IMR-90 (cell line): Measurements from ENCODE around the gene PAX5. TPM values are rescaled to one million over a fixed set of nuclear protein-coding genes. Genes with fewer than 3 reads are reported as not detected.

Experiments used
- ATAC-seq: fragments of 200-7000 bp; cut with Tn5 transposase; 2 replicates; pipeline ENCODE4 v1.9.1; 2020; ENCODE audit warnings: low read depth, mild to moderate bottlenecking, moderate library complexity
- BruUV-seq: library from RNA; stranded (reverse); fragments of 400-500 nt; replicated peaks from 2 replicates; lab custom pipeline; 2021; lab: Mats Ljungman, UMichigan
- CTCF ChIA-PET: fragments of 300-600 bp; formaldehyde crosslinking; extraction: SDS; loops from one replicate; lab custom pipeline; 2021; ENCODE audit warnings: antibody characterized with exemption; lab: Yijun Ruan, JAX
- POLR2A ChIA-PET: fragments of 300-600 bp; sonication (Branson Sonifier 250); formaldehyde crosslinking; loops from one replicate; lab custom pipeline; 2022; ENCODE audit warnings: antibody characterized with exemption; ENCODE audit not compliant: unreplicated experiment; lab: Charles Lee
- DNase-seq: peaks from one replicate; pipeline ENCODE4 v3.0.0; 2013
- H2AFZ ChIP-seq: replicated peaks from 2 replicates; pipeline ENCODE3; 2013; ENCODE audit warnings: low read length, mild to moderate bottlenecking; ENCODE audit not compliant: poor library complexity
- H2AK5ac ChIP-seq: 2 replicates; pipeline ENCODE4 v1.6.1; 2013; ENCODE audit warnings: low read depth, low read length, inconsistent platforms
- H2AK9ac ChIP-seq: replicated peaks from 2 replicates; pipeline ENCODE3; 2013; ENCODE audit warnings: mild to moderate bottlenecking, low read depth, low read length, moderate library complexity; ENCODE audit not compliant: poor library complexity
- H2BK120ac ChIP-seq: 2 replicates; pipeline ENCODE4 v1.6.1; 2013; ENCODE audit warnings: low read depth, low read length, inconsistent platforms
- H2BK15ac ChIP-seq: 3 replicates; pipeline ENCODE4 v1.6.1; 2013; ENCODE audit warnings: low read depth, low read length, inconsistent platforms
- H2BK20ac ChIP-seq: 2 replicates; pipeline ENCODE4 v1.6.1; 2013; ENCODE audit warnings: low read depth, mild to moderate bottlenecking, inconsistent platforms, low read length, moderate library complexity
- H2BK5ac ChIP-seq: 2 replicates; pipeline ENCODE4 v1.6.1; 2013; ENCODE audit warnings: mild to moderate bottlenecking, low read depth, low read length, inconsistent platforms; ENCODE audit not compliant: poor library complexity, severe bottlenecking
- H3K14ac ChIP-seq: replicated peaks from 2 replicates; pipeline ENCODE4 v1.6.1; 2013; ENCODE audit warnings: low read depth, low read length, inconsistent platforms
- H3K18ac ChIP-seq: 2 replicates; pipeline ENCODE4 v1.6.1; 2013; ENCODE audit warnings: low read depth, low read length, control low read depth
- H3K23ac ChIP-seq: 2 replicates; pipeline ENCODE4 v1.6.1; 2013; ENCODE audit warnings: low read depth, low read length, inconsistent platforms
- H3K27ac ChIP-seq: 2 replicates; pipeline ENCODE4 v1.5.1; 2013; ENCODE audit warnings: mild to moderate bottlenecking, control low read depth, low read length; ENCODE audit not compliant: insufficient read depth
- H3K27me3 ChIP-seq: 2 replicates; pipeline ENCODE4 v1.6.1; 2013; ENCODE audit warnings: low read length; ENCODE audit not compliant: control insufficient read depth, insufficient read depth
- H3K36me3 ChIP-seq: 2 replicates; pipeline ENCODE4 v1.6.1; 2013; ENCODE audit warnings: low read length, mixed read lengths; ENCODE audit not compliant: control insufficient read depth, insufficient read depth
- H3K4ac ChIP-seq: 2 replicates; pipeline ENCODE4 v1.6.1; 2013; ENCODE audit warnings: low read depth, low read length, inconsistent platforms
- H3K4me1 ChIP-seq: 2 replicates; pipeline ENCODE4 v1.6.1; 2013; ENCODE audit warnings: low read length, mixed read lengths; ENCODE audit not compliant: control insufficient read depth, insufficient read depth
- H3K4me2 ChIP-seq: 2 replicates; pipeline ENCODE4 v1.6.1; 2013; ENCODE audit warnings: low read depth, mild to moderate bottlenecking, control low read depth, low read length, moderate library complexity
- H3K4me3 ChIP-seq: 2 replicates; pipeline ENCODE4 v1.5.1; 2013; ENCODE audit warnings: low read depth, mild to moderate bottlenecking, control low read depth, low read length, moderate library complexity; ENCODE audit not compliant: insufficient read depth
- H3K56ac ChIP-seq: 2 replicates; pipeline ENCODE4 v1.6.1; 2013; ENCODE audit warnings: low read length, inconsistent platforms; ENCODE audit not compliant: insufficient read depth; ENCODE audit errors: extremely low read depth
- H3K79me1 ChIP-seq, 2 experiments: 2 replicates each; pipeline ENCODE4 v1.6.1; 2013; ENCODE audit warnings: low read length in 2 of 2, inconsistent platforms in 1 of 2, low read depth in 1 of 2
- H3K9ac ChIP-seq: 2 replicates; pipeline ENCODE4 v1.6.1; 2013; ENCODE audit warnings: low read depth, low read length, control low read depth
- H3K9me1 ChIP-seq: 2 replicates; pipeline ENCODE4 v1.6.1; 2013; ENCODE audit warnings: low read length, inconsistent platforms; ENCODE audit not compliant: insufficient read depth
- H3K9me3 ChIP-seq: 2 replicates; pipeline ENCODE4 v1.6.1; 2013; ENCODE audit warnings: low read length; ENCODE audit not compliant: control insufficient read depth, insufficient read depth
- H4K20me1 ChIP-seq: 2 replicates; pipeline ENCODE4 v1.6.1; 2013; ENCODE audit warnings: low read length, inconsistent platforms; ENCODE audit not compliant: insufficient read depth
- H4K5ac ChIP-seq: 2 replicates; pipeline ENCODE4 v1.6.1; 2013; ENCODE audit warnings: mild to moderate bottlenecking, low read depth, low read length, control low read depth
- H4K8ac ChIP-seq, 2 experiments: 2 replicates each; pipeline ENCODE4 v1.6.1; 2013; ENCODE audit warnings: low read depth in 2 of 2, low read length in 2 of 2, control low read depth in 1 of 2, inconsistent platforms in 1 of 2
- H4K91ac ChIP-seq: 2 replicates; pipeline ENCODE4 v1.6.1; 2013; ENCODE audit warnings: low read depth, low read length, inconsistent platforms; ENCODE audit not compliant: insufficient read depth
- BHLHE40 ChIP-seq: fragments of 150-350 bp; IDR thresholded peaks from 2 replicates; pipeline ENCODE4 v1.6.1; 2016; ENCODE audit warnings: mild to moderate bottlenecking, low read depth, low read length
- CEBPB ChIP-seq: IDR thresholded peaks from 2 replicates; pipeline ENCODE4 v1.6.1; 2012; ENCODE audit warnings: low read depth, low read length, improper control_type of control experiment
- CHD1 ChIP-seq: IDR thresholded peaks from 2 replicates; pipeline ENCODE4 v1.6.1; 2012; ENCODE audit warnings: low read depth, low read length, improper control_type of control experiment
- CTCF ChIP-seq: conservative IDR thresholded peaks from 2 replicates; pipeline ENCODE4 v1.5.1; 2012; ENCODE audit warnings: mild to moderate bottlenecking, low read depth, low read length, improper control_type of control experiment
- ELK1 ChIP-seq: fragments of 150-350 bp; IDR thresholded peaks from 2 replicates; pipeline ENCODE4 v1.6.1; 2016; ENCODE audit warnings: low read depth, mild to moderate bottlenecking, low read length, moderate library complexity, borderline replicate concordance
- FOS ChIP-seq: fragments of 150-350 bp; IDR thresholded peaks from 2 replicates; pipeline ENCODE4 v1.6.1; 2016; ENCODE audit warnings: low read depth, low read length
- MAFK ChIP-seq: IDR thresholded peaks from 2 replicates; pipeline ENCODE4 v1.6.1; 2012; ENCODE audit warnings: low read depth, low read length, improper control_type of control experiment
- MAZ ChIP-seq: IDR thresholded peaks from 2 replicates; pipeline ENCODE4 v1.6.1; 2012; ENCODE audit warnings: low read depth, mild to moderate bottlenecking, low read length, improper control_type of control experiment, moderate library complexity, borderline replicate concordance
- MXI1 ChIP-seq: IDR thresholded peaks from 2 replicates; pipeline ENCODE4 v1.6.1; 2012; ENCODE audit warnings: low read depth, mild to moderate bottlenecking, low read length, moderate library complexity, borderline replicate concordance
- NFE2L2 ChIP-seq: fragments of 150-350 bp; IDR thresholded peaks from 2 replicates; pipeline ENCODE4 v1.6.1; 2016; ENCODE audit warnings: low read depth, mild to moderate bottlenecking, low read length
- POLR2A ChIP-seq: IDR thresholded peaks from 2 replicates; pipeline ENCODE4 v1.6.1; 2012; ENCODE audit warnings: mild to moderate bottlenecking, low read depth, low read length
- RAD21 ChIP-seq: IDR thresholded peaks from 2 replicates; pipeline ENCODE4 v1.6.1; 2012; ENCODE audit warnings: low read length, improper control_type of control experiment
- RCOR1 ChIP-seq: IDR thresholded peaks from 2 replicates; pipeline ENCODE4 v1.6.1; 2012; ENCODE audit warnings: mild to moderate bottlenecking, low read length, improper control_type of control experiment; ENCODE audit not compliant: insufficient replicate concordance
- RFX5 ChIP-seq: IDR thresholded peaks from 2 replicates; pipeline ENCODE4 v1.8.0; 2012; ENCODE audit warnings: low read depth, mild to moderate bottlenecking, low read length, moderate library complexity
- SMC3 ChIP-seq: fragments of 150-350 bp; IDR thresholded peaks from 2 replicates; pipeline ENCODE4 v1.6.1; 2016; ENCODE audit warnings: low read depth, mild to moderate bottlenecking, antibody characterized with exemption, low read length, moderate library complexity
- USF2 ChIP-seq: fragments of 150-350 bp; IDR thresholded peaks from 2 replicates; pipeline ENCODE4 v1.6.1; 2017; ENCODE audit warnings: mild to moderate bottlenecking, antibody characterized with exemption, low read length, low read depth
- WGBS, 2 experiments: methylation state at CpG; one replicate each; pipeline versions ENCODE4 v1.1.5 to v1.1.7; 2013; ENCODE audit warnings: missing lambda C conversion rate in 2 of 2; ENCODE audit not compliant: insufficient read length in 1 of 2; ENCODE audit errors: extremely low coverage in 2 of 2; 5-methylcytosine and 5-hydroxymethylcytosine counted together
- dilution Hi-C: fragments of 300-500 bp; cut with HindIII; formaldehyde crosslinking; loops from one replicate; pipeline ENCODE4 v1.14.3; 2018; ENCODE audit warnings: low sequenced_read_pairs; ENCODE audit not compliant: unreplicated experiment
- in situ Hi-C: fragments of 300-500 bp; cut with MboI; formaldehyde crosslinking; loops from 3 replicates; pipeline ENCODE4 v1.14.3; 2019; ENCODE audit warnings: low sequenced_read_pairs, inconsistent platforms, mixed read lengths
- intact Hi-C: fragments of 100-400 bp; cut with micrococcal nuclease; formaldehyde crosslinking; loops from 2 replicates; pipeline ENCODE4 v1.10.0; 2022
- polyA plus RNA-seq, 3 experiments: library from polyadenylated mRNA; depleted of rRNA; stranded (reverse); fragments of >200 nt; gene quantifications; 2 replicates each; pipeline ENCODE4 v1.2.3, GENCODE V29; 2012; ENCODE audit warnings: low replicate concordance in 1 of 3
- total RNA-seq: library from RNA; depleted of rRNA; stranded (reverse); fragments of >200 nt; gene quantifications from 2 replicates; pipeline ENCODE4 v1.2.3, GENCODE V29; 2012

PAX5 gene
- total and polyA plus RNA-seq, 2 of the 4 experiments (the other 2 are of a cell fraction): not detected

GRCh38 chr9:36934478-36935065, 99.5 kb downstream of the PAX5 start:
- DNase-seq (no peak), ATAC-seq (no peak)
- Histone ChIP-seq H3K27ac (no peak overlapping the region), H3K4ac (no peak overlapping the region), H2AK9ac (no peak overlapping the region), H2AFZ (no peak overlapping the region), H2BK20ac (no peak overlapping the region), H3K9ac (no peak overlapping the region), H2BK5ac (no peak overlapping the region), H3K9me3 (no peaks in the 10 kb centered on the region), H3K4me3 (no peak overlapping the region), H3K79me1 (no peaks in the 10 kb centered on the region), H3K18ac (no peak overlapping the region), H3K4me1 (no peaks in the 10 kb centered on the region), H3K27me3 (peaks cover 22% of the 10 kb centered on the region), H2AK5ac (no peak overlapping the region), H2BK120ac (no peak overlapping the region), H3K14ac (no peak overlapping the region), H3K36me3 (no peaks in the 10 kb centered on the region), H4K8ac (no peak overlapping the region), H4K91ac (no peak overlapping the region), H4K5ac (no peak overlapping the region), H3K56ac (no peak overlapping the region), H2BK15ac (no peak overlapping the region), H4K20me1 (no peaks in the 10 kb centered on the region), H3K9me1 (no peaks in the 10 kb centered on the region), H3K4me2 (no peak overlapping the region), H3K23ac (no peak overlapping the region)
- TF ChIP-seq MAZ: no peak
- no peak for TF ChIP-seq RAD21
- TF ChIP-seq FOS: no peak
- no peak for TF ChIP-seq CEBPB
- no peak for TF ChIP-seq CHD1
- TF ChIP-seq NFE2L2: no peak
- TF ChIP-seq RCOR1: no peak
- TF ChIP-seq BHLHE40: no peak
- no peak for TF ChIP-seq SMC3
- TF ChIP-seq CTCF: no peak
- TF ChIP-seq USF2: no peak
- no peak for TF ChIP-seq MAFK
- TF ChIP-seq RFX5: no peak
- no peak for TF ChIP-seq POLR2A
- TF ChIP-seq ELK1: no peak
- no peak for TF ChIP-seq MXI1
- no TSS peak for BruUV-seq
- in situ Hi-C loops (no loop called here), dilution Hi-C loops (no loop called here), intact Hi-C loops (no loop called here)
- no CpG with 5 or more reads among the region's 5 CpGs for WGBS, 2 experiments
- ChIA-PET POLR2A (no interaction called here), CTCF (no interaction called here)
